GM19193 (cell line): Measurements from ENCODE around the gene GIT2.

Experiments
- POLR2A ChIP-seq: IDR thresholded peaks from 4 replicates; pipeline ENCODE4 v1.6.1; 2011; ENCODE audit not compliant: insufficient read depth, insufficient read length; ENCODE audit errors: extremely low read depth

GIT2 gene

GRCh38 chr12:109925185-109925840 is 70.9 kb downstream of the GIT2 start:
- no peak for TF ChIP-seq POLR2A

- no peak for TF ChIP-seq POLR2A
These were observed 72.5 kb downstream of the GIT2 start for GRCh38 chr12:109923481-109924245.

GRCh38 chr12:109923038-109923437 is 73.1 kb downstream of the GIT2 start:
- TF ChIP-seq POLR2A = no peak

- no peak for TF ChIP-seq POLR2A
These were observed 74.2 kb downstream of the GIT2 start for GRCh38 chr12:109921982-109922381.

- no peak for TF ChIP-seq POLR2A
These were observed 75.8 kb downstream of the GIT2 start for GRCh38 chr12:109920261-109920780.

- no peak for TF ChIP-seq POLR2A
These were observed 76.7 kb downstream of the GIT2 start for GRCh38 chr12:109919456-109919855.

- TF ChIP-seq POLR2A = no peak
These were observed 80.1 kb downstream of the GIT2 start for GRCh38 chr12:109916045-109916444.

GRCh38 chr12:109915171-109916040 is 80.8 kb downstream of the GIT2 start:
- no peak for TF ChIP-seq POLR2A

- no peak for TF ChIP-seq POLR2A
These were observed 81.7 kb downstream of the GIT2 start for GRCh38 chr12:109914461-109914860.

GRCh38 chr12:109912855-109913321 is 83.3 kb downstream of the GIT2 start:
- no peak for TF ChIP-seq POLR2A

- no peak for TF ChIP-seq POLR2A
These were observed 85.2 kb downstream of the GIT2 start for GRCh38 chr12:109910969-109911348.

- no peak for TF ChIP-seq POLR2A
These were observed 85.8 kb downstream of the GIT2 start for GRCh38 chr12:109910254-109910968.

GRCh38 chr12:109905301-109905700 is 90.9 kb downstream of the GIT2 start:
- no peak for TF ChIP-seq POLR2A

- TF ChIP-seq POLR2A = no peak
These were observed 93.2 kb downstream of the GIT2 start for GRCh38 chr12:109902891-109903418.
